GM12891 (cell line): ENCODE measurements around the gene COX7A2.

ENCODE experiments used
- DNase-seq: peaks from one replicate; pipeline ENCODE4 v3.0.0; 2011; ENCODE audit warnings: low spot score; ENCODE audit not compliant: insufficient read length
- FAIRE-seq: peaks from 2 replicates; lab custom pipeline; 2011; peaks lifted over from hg19 to GRCh38; lab: Jason Lieb, UNC
- PAX5 ChIP-seq: IDR thresholded peaks from 2 replicates; pipeline ENCODE4 v1.6.1; 2011; ENCODE audit warnings: low read length, moderate library complexity, mild to moderate bottlenecking; ENCODE audit not compliant: insufficient read depth, severe bottlenecking
- POLR2A ChIP-seq: IDR thresholded peaks from 2 replicates; pipeline ENCODE4 v1.6.1; 2011; ENCODE audit warnings: low read depth, low read length, control low read depth
- POLR2AphosphoS5 ChIP-seq: IDR thresholded peaks from 2 replicates; pipeline ENCODE4 v1.6.1; 2011; ENCODE audit warnings: low read depth, low read length, control low read depth
- POU2F2 ChIP-seq: IDR thresholded peaks from 2 replicates; pipeline ENCODE4 v1.6.1; 2011; ENCODE audit warnings: low read depth, mild to moderate bottlenecking, control low read depth, low read length, moderate library complexity
- SPI1 ChIP-seq: IDR thresholded peaks from 2 replicates; pipeline ENCODE4 v1.6.1; 2011; ENCODE audit warnings: low read depth, low read length, control low read depth
- TAF1 ChIP-seq: IDR thresholded peaks from 2 replicates; pipeline ENCODE4 v1.6.1; 2011; ENCODE audit warnings: low read depth, low read length, control low read depth

The COX7A2 gene

DNA sequence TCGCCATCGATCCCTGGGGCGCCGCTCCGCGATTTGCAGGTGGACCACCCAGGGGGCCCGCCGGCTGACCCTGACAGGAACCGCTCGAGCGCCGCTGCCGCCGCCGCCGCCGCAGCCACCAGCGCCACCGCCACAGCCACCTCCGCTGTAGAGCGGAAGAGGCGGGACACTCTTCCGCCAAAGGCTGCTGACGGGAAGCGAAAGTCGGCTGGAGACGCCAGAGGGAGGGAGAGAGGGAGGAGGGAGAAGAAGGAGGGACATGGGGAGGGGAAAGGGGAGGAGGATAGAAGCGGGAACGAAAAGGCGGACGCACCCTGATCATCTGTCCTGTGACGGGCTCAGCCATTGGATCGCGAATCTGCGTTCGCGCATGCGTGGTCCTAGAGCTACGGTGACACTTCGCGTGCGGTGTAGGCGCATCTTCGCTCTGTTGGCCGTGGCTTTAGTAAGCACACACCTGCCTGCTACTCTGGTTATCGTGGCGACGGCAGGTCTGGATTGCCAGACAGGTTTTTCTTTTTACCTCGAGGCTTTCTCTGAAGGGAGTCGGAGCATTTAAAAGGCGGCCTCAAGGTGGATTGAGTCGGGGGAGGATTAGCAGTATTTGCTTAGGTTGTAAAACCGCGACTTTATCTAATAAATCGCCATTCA is 41.2 kb upstream of the COX7A2 start, which contains the start of gene TMEM30A:
Gene TMEM30A, minus strand, starts transcription at position 161 of the 651 bp plus-strand sequence. Its CDS starts 154 bp downstream, at position 7.
- TF ChIP-seq SPI1 (peak; percentile 78), POLR2AphosphoS5 (peak; percentile 98), POLR2A (peak; percentile 98), POU2F2 (peak; percentile 40; the same call in 1 of the 2 replicates), PAX5 (peak; percentile 82), TAF1 (peak; percentile 94)
- FAIRE-seq (peak; percentile 100), DNase-seq (peak; percentile 73)

DNA sequence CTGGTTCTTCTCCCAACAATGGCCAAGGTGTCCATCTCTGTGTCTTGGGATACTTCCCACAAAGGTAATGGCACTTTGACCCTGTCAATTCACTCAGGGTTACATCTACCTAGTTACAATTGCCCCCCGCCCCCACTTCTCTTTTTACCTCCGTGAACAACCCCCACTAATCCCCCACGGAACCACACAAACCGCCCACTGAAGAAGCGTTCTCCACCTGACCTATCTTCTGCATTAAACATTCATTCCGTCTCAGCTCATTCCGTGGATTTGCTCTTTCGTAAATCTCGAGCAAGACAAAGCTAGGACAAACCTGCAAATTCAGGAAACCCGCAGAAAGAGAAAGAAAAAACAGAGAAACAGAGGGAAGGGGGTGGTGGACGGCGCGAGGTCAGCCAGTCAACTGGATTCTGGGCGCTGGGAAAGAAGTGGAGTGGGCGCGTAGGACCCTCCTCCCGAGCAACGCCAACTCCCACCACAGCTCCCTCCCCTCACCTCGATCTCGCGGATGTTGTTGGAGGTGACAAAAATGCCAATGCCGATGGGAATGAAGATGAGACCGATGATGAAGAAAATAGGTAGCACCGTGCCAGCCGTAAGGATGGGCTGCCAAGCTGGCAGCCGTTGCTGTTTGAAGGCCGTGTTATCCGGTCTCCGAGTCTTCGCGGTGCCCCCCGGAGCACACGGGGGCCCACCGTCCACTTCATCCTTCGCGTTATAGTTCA is 40.5 kb upstream of the COX7A2 start:
- FAIRE-seq = no peak
- DNase-seq = no peak
- TF ChIP-seq POLR2AphosphoS5 (no peak), SPI1 (peak; percentile 48), POLR2A (no peak)

DNA sequence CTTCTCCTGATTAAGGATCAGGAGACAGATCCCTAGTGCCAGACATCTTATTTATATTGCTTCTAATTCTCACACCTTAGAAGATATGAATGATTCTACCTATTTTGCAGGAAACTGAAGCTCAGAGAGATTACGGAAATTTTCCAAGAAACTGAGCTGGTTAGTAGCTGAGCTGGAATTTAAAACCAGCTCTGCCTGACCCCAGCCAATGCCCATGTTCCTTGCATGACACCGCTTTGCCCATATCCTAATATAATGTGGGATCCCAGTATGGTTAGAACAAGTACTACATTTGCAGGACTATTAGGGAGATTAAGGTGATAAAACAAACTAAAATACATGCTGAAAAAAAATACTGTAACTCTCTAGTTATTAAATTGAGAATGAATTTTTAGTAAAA is 39.1 kb upstream of the COX7A2 start:
- DNase-seq (no peak), FAIRE-seq (peak; percentile 5)
- TF ChIP-seq POU2F2 = no peak
- TF ChIP-seq POLR2A = no peak
- no peak for TF ChIP-seq TAF1
- no peak for TF ChIP-seq POLR2AphosphoS5
- no peak for TF ChIP-seq PAX5
- no peak for TF ChIP-seq SPI1

DNA sequence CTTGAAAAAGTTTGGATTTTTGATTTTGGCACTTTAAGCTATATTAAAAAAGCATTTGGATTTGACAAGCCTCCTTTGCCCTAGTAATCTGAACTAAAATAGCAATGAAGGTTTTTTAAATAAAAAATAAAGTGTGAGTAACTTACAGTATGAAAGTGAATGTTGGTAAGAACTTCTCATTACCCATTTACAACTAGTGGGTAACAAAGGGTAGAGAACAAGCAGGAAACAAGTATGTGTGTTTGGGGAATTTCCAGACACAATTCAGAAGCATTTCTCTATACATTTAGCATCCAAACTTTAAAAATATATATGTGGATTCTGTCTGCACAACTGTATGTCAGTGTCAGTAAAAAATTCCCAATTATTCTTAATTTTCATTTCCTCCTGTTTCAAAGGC is 38.1 kb upstream of the COX7A2 start:
- no peak for TF ChIP-seq POLR2AphosphoS5
- TF ChIP-seq PAX5 = no peak
- no peak for TF ChIP-seq POLR2A
- TF ChIP-seq SPI1 = no peak
- no peak for TF ChIP-seq POU2F2
- no peak for TF ChIP-seq TAF1
- FAIRE-seq = no peak
- no peak for DNase-seq

DNA sequence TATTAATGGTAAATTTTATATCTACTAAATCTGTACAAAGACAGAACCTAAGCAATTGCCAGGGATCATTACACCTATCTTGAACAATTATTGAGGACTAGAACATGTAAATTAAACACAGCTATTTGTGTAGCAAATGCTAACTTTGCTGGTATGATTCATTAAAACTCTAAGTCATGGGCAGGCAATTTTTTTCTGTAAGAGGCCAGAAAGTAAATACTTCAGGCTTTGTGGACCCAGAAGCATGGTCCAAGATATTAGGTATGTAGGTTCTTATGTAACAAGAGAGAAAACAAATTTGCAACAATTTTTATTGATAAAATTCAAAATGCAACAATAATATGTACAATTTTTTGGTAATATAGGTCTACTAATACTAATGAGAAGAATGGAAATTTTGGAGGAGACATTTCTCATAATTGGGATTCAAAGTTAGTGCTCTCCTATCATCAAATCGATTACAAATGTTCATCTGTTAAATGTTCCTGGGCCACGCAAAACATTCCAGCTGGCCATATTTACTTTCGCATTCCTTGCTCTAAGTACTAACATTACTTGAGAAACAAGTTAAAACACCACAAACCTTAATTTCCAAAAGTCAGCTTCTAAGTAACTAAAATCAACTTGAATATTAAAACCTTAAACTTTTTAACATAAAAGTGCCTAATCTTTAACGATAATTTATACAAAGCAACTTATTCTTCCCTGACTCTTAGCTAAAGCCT is 36.7 kb upstream of the COX7A2 start:
- DNase-seq (no peak), FAIRE-seq (no peak)
- no peak for TF ChIP-seq POU2F2

DNA sequence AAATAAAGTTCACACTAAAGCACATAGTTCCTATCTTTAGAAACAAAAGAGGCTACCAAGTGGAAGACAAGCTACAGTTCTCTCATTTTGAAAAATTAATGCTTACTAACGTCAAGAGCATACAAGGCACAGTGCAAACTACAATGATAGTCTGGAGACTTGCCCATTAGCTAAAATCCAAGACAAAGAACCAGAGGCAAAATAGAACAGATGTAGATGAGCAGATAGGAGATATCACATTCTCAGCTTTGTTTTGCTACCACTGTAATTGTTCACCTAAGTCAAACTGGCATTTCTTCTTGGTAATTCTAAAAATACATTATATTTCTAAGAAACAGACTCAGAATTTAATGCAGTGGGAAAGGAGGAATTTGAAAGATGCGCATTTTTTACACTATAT is 35.8 kb upstream of the COX7A2 start:
- DNase-seq (no peak), FAIRE-seq (peak; percentile 31)
- TF ChIP-seq POLR2AphosphoS5 (no peak), POU2F2 (no peak), POLR2A (no peak)

DNA sequence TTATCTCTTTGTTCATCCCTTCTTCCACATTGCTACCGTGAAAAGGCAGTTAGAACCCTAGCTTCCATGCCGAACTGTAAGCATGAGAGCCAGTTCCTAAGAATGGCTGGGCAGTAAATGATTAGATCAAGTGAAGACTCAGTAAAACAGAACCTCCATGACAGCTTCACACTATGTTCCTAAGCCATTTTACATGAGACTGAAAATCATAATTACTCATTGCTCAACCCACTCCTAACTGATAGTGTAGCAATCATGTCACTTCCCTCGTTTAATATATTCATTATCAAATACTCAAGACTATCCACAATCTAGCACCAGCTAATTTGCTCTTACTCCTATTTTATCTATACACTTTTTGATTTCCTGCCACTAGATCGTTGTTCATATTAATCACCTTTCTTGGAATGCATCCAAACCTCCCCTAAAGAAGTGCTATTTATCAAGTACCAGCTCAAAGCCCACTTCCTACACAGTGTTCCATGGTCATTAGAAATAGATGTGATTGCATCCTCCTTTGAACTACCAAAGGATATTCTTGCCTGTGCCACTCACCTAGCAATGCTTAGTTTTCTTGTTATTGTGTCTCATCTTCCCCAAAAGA is 35.0 kb upstream of the COX7A2 start:
- FAIRE-seq = no peak
- no peak for TF ChIP-seq TAF1
- TF ChIP-seq POU2F2 = no peak
- no peak for TF ChIP-seq POLR2AphosphoS5
- TF ChIP-seq POLR2A = no peak
- no peak for DNase-seq

DNA sequence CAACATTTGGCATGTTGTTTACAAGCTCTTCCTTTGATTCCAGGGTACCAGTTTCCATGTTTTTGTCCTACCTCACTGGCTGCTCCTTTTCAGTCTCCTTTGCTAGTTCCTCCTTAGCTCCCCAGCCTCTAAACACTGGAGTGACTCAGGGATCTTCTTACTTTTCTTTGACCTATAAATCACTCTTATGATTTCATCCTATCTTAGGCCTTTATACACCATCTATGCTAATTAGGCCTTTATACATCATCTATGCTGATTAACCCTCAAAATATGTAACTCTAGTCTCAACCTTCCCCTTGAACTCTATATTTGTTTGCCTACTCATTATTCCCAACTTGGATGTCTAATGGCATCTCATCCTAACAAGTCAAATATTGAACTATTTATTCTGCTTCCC is 31.5 kb upstream of the COX7A2 start:
- FAIRE-seq (no peak), DNase-seq (no peak)
- TF ChIP-seq SPI1 = no peak
- TF ChIP-seq TAF1 = no peak
- no peak for TF ChIP-seq PAX5
- no peak for TF ChIP-seq POLR2AphosphoS5
- no peak for TF ChIP-seq POLR2A
- TF ChIP-seq POU2F2 = no peak

DNA sequence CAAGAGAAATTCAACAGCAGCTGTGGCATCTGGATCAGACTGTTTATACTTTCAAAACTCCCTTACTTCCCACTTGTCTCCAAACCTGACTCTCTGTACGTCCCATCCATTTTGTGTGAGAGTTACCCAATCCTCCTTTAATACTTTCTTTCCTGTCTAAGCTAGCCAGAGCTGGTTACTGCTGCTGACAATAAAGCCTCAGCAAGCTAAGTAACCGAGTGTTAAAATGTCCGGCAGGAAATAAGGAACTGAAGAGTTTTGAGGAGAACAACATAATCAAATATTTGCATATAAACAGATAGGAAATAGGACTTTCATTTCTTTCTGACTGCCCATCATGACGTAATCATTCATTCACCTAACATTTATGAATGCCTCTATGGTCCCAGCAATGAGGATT is 29.4 kb upstream of the COX7A2 start:
- TF ChIP-seq PAX5 (no peak), TAF1 (no peak), POLR2A (no peak), SPI1 (peak; percentile 35; the same call in 1 of the 2 replicates), POU2F2 (no peak), POLR2AphosphoS5 (no peak)
- DNase-seq = no peak
- peak; percentile 41 for FAIRE-seq
